Measurements from ENCODE around the gene FOXC1. TPM values are rescaled to one million over a fixed set of nuclear protein-coding genes. Genes with fewer than 3 reads are reported as not detected.

Gene FOXC1
- total RNA-seq, 1 experiment from 2014 or later: 7.3 TPM

DNA sequence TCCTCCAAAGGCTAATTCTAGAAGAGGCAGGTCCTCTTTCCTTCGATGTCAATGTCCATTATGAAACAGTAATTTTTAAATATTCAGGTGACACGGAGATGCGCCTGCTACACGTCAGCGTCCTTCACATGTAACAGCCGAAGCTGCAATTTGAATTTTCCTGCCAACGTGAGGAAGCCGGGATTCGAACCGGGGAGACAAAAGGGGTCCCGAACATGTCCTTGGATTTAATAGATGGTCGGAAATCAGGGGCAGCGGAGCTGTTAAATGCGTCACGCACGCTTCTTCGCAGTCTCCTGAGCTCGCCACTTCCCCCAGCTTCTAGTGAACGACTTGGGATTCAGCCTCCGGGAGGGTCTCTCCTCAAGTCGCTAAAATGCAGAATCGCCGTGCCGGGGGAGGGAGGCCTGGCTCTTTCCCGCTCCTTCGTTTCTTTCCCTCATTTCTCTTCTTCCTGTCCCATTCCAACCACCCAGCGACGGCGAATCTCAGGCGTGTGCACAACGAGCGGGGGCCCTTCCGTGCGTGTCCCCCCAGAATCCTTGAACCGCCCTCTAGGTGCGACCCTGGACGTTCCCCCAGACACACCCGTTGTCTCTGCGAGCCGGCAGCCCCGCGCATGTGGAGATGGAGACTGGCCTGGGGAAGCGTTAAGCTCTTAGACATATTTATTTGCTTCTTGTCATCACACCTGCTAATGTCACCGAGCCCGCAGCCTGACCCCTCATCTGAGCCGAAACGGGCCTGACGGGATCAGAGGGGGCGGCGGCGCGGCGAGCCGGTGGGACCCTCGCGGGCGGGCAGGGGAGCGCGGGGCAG, 1.3 kb upstream of the FOXC1 start:
- Histone ChIP-seq H3K27ac (ENCODE audit: low read length) (no peak overlapping the region), H3K4me2 (ENCODE audit: low read length) (peak overlapping the region; percentile 98), H3K9me2 (replicated peaks; ENCODE audit: low read length) (no peaks in the 10 kb centered on the region), H3K4me1 (ENCODE audit: insufficient read depth, low read length) (peaks cover 13% of the 10 kb centered on the region; the same call in 1 of the 2 replicates), H2AFZ (ENCODE audit: low read length) (peak overlapping the region; percentile 76; the same call in 1 of the 2 replicates), H3F3A (ENCODE audit: low read length, unreplicated experiment) (no peaks in the 10 kb centered on the region), H3K79me2 (ENCODE audit: low read length) (peaks cover 28% of the 10 kb centered on the region), H3K27me3 (ENCODE audit: low read length) (no peaks in the 10 kb centered on the region), H3K4me3 (ENCODE audit: low read length) (peak overlapping the region; percentile 74; the same call in 1 of the 2 replicates), H3K9me3 (ENCODE audit: low read length) (no peaks in the 10 kb centered on the region), H3K9ac (ENCODE audit: low read length) (no peak overlapping the region), H4K20me1 (ENCODE audit: low read length) (peaks cover 10% of the 10 kb centered on the region), H3K36me3 (ENCODE audit: low read depth, low read length) (no peaks in the 10 kb centered on the region)
- ATAC-seq (no peak), DNase-seq (no peak)
- TF ChIP-seq EZH2phosphoT487 (IDR thresholded peaks at IDR 0.05; ENCODE audit: borderline replicate concordance, low read length) (no peak), EZH2 (IDR thresholded peaks at IDR 0.05; ENCODE audit: low read length, unreplicated experiment) (no peak)
- TF ChIP-seq, protein P1, sequence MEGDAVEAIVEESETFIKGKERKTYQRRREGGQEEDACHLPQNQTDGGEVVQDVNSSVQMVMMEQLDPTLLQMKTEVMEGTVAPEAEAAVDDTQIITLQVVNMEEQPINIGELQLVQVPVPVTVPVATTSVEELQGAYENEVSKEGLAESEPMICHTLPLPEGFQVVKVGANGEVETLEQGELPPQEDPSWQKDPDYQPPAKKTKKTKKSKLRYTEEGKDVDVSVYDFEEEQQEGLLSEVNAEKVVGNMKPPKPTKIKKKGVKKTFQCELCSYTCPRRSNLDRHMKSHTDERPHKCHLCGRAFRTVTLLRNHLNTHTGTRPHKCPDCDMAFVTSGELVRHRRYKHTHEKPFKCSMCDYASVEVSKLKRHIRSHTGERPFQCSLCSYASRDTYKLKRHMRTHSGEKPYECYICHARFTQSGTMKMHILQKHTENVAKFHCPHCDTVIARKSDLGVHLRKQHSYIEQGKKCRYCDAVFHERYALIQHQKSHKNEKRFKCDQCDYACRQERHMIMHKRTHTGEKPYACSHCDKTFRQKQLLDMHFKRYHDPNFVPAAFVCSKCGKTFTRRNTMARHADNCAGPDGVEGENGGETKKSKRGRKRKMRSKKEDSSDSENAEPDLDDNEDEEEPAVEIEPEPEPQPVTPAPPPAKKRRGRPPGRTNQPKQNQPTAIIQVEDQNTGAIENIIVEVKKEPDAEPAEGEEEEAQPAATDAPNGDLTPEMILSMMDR (conservative IDR thresholded peaks at IDR 0.05; ENCODE audit: low read depth, low read length): no peak
- POLR2A ChIA-PET (ENCODE audit: unreplicated experiment): no interaction called here
- intact Hi-C loops (cut with micrococcal nuclease): loop anchor here (1.0 kb wide), 1 partner anchor 496 kb away; no protein-coding TSS in a partner anchor
- BruUV-seq (replicated peaks): TSS peak; percentile 35
- CTCF ChIA-PET: no interaction called here

DNA sequence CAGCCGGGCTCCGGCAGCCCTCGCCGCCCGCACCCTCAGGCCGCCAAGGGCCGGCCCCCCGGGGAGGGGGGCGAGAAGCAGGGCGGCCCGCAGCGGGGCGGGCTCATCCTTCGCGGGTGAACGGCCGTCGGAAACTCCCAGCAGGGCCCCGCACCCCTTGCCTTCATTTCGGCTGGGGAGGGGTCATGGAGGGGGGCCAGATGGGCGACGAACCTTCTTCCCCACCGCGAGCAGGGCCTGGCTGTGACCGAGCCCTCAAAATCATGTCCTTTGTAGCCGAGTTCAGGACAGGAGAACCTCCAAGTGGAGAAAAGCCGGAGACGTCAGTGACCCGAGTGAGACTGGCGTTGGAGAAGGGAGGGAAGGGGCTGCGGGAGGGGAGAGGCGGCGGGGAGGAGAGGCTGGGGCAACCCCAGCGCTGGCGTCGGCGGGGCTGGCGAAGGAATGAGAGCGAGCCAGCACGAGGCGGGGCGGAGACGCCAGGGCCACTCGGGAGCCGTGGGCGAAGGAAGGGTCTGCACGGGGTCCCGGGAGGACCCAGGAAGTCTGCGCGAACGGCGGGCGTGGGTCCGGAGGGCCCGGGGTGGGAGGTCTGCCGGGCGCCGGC, 571 bp upstream of the FOXC1 start:
- POLR2A ChIA-PET (ENCODE audit: unreplicated experiment): no interaction called here
- BruUV-seq (replicated peaks): no TSS peak
- intact Hi-C loops (cut with micrococcal nuclease): loop anchor here (1.0 kb wide), 1 partner anchor 495 kb away; no protein-coding TSS in a partner anchor

More for the DNA sequence above, 571 bp upstream of the FOXC1 start:
- H2AFZ ChIP-seq (ENCODE audit: low read length): peak overlapping the region; percentile 76
- DNase-seq (peak; percentile 27), ATAC-seq (peak; percentile 6)
- H3K36me3 ChIP-seq (ENCODE audit: low read depth, low read length): no peaks in the 10 kb centered on the region
- no peaks in the 10 kb centered on the region for H3K9me3 ChIP-seq (ENCODE audit: low read length)
- peak overlapping the region; percentile 71 for H3K9ac ChIP-seq (ENCODE audit: low read length)
- H4K20me1 ChIP-seq (ENCODE audit: low read length): peaks cover 16% of the 10 kb centered on the region
- no peaks in the 10 kb centered on the region for H3K9me2 ChIP-seq (replicated peaks; ENCODE audit: low read length)
- no peak overlapping the region for H3K27ac ChIP-seq (ENCODE audit: low read length)
- peaks cover 8% of the 10 kb centered on the region; the same call in 1 of the 2 replicates for H3K4me1 ChIP-seq (ENCODE audit: insufficient read depth, low read length)
- no peaks in the 10 kb centered on the region for H3F3A ChIP-seq (ENCODE audit: low read length, unreplicated experiment)
- CTCF ChIA-PET: no interaction called here
- TF ChIP-seq, protein P1 (conservative IDR thresholded peaks at IDR 0.05; ENCODE audit: low read depth, low read length): no peak
- no peak for TF ChIP-seq EZH2phosphoT487 (IDR thresholded peaks at IDR 0.05; ENCODE audit: borderline replicate concordance, low read length)
- no peak for TF ChIP-seq EZH2 (IDR thresholded peaks at IDR 0.05; ENCODE audit: low read length, unreplicated experiment)
- H3K4me3 ChIP-seq (ENCODE audit: low read length): peak overlapping the region; percentile 74
- H3K27me3 ChIP-seq (ENCODE audit: low read length): no peaks in the 10 kb centered on the region
- peaks cover 36% of the 10 kb centered on the region for H3K79me2 ChIP-seq (ENCODE audit: low read length)
- H3K4me2 ChIP-seq (ENCODE audit: low read length): peak overlapping the region; percentile 98
